T-helper 2 cell (primary cell): ENCODE data around the gene PPT2.

ENCODE experiments used
- DNase-seq, 5 experiments: peaks; one replicate each; pipeline versions ENCODE4 v3.0.0 to v3.0.0-alpha.2; 2012 to 2022

Gene PPT2

GRCh38 chr6:32152769-32153563 is 975 bp upstream of the PPT2 start:
- no peak for DNase-seq

- DNase-seq: peak in 4 of 5 experiments; percentile 30 to 80 (median 52)
Observed at GRCh38 chr6:32154514-32155161, 697 bp downstream of the PPT2 start.

- DNase-seq: no peak
Observed at GRCh38 chr6:32156891-32157290, 3.0 kb downstream of the PPT2 start.

GRCh38 chr6:32158052-32158451 is 4.1 kb downstream of the PPT2 start:
- DNase-seq: no peak

- no peak for DNase-seq
Observed at GRCh38 chr6:32163559-32164258, 9.8 kb downstream of the PPT2 start.

GRCh38 chr6:32164295-32164694 is 10.4 kb downstream of the PPT2 start, which contains the start of gene EGFL8:
TSS of gene EGFL8 (plus strand) at chr6:32164595. CDS start at chr6:32166166, 1,571 bp downstream.
- DNase-seq: no peak

GRCh38 chr6:32166411-32167061 is 12.6 kb downstream of the PPT2 start:
- DNase-seq: no peak

- DNase-seq: no peak
Observed at GRCh38 chr6:32167154-32167760, 13.3 kb downstream of the PPT2 start.

- DNase-seq: no peak
Observed at GRCh38 chr6:32167761-32168262, 13.9 kb downstream of the PPT2 start.

GRCh38 chr6:32168350-32168749 is 14.4 kb downstream of the PPT2 start:
- DNase-seq: no peak

- DNase-seq: no peak
Observed at GRCh38 chr6:32168807-32169591, 15.1 kb downstream of the PPT2 start.

GRCh38 chr6:32170294-32170693 is 16.4 kb downstream of the PPT2 start:
- DNase-seq: no peak

- DNase-seq: no peak
Observed at GRCh38 chr6:32171234-32171633, 17.3 kb downstream of the PPT2 start.

GRCh38 chr6:32173051-32173727 is 19.2 kb downstream of the PPT2 start:
- no peak for DNase-seq

GRCh38 chr6:32174416-32174815 is 20.5 kb downstream of the PPT2 start:
- no peak for DNase-seq

- no peak for DNase-seq
Observed at GRCh38 chr6:32175322-32175710, 21.4 kb downstream of the PPT2 start.

GRCh38 chr6:32175711-32176475 is 22.0 kb downstream of the PPT2 start, which contains the start of gene AGPAT1:
TSS of gene AGPAT1 (minus strand) at chr6:32176084. CDS start at chr6:32171496, 4,588 bp downstream.
- DNase-seq: peak; percentile 89 to 98 (median 94)

- DNase-seq: no peak
Observed at GRCh38 chr6:32176476-32177182, 22.7 kb downstream of the PPT2 start.

GRCh38 chr6:32177183-32177787 is 23.3 kb downstream of the PPT2 start:
- peak in 2 of 5 experiments; percentile 35 to 77 for DNase-seq
